DOHH2 (cell line): ENCODE results near the gene RPL36A.

Source experiments
- EZH2phosphoT487 ChIP-seq: fragments of 200-600 bp; sonication (generic); IDR thresholded peaks from 2 replicates; pipeline ENCODE4 v1.6.1; 2017; ENCODE audit warnings: borderline replicate concordance, mild to moderate bottlenecking, antibody characterized with exemption, low read length, moderate library complexity, mixed read lengths
- TF ChIP-seq, protein P1 (sequence below): fragments of 200-600 bp; sonication (generic); IDR thresholded peaks from one replicate; pipeline ENCODE4 v1.5.1; 2014; ENCODE audit warnings: antibody characterized with exemption, mild to moderate bottlenecking, low read depth, low read length; ENCODE audit not compliant: poor library complexity, severe bottlenecking

DNA sequence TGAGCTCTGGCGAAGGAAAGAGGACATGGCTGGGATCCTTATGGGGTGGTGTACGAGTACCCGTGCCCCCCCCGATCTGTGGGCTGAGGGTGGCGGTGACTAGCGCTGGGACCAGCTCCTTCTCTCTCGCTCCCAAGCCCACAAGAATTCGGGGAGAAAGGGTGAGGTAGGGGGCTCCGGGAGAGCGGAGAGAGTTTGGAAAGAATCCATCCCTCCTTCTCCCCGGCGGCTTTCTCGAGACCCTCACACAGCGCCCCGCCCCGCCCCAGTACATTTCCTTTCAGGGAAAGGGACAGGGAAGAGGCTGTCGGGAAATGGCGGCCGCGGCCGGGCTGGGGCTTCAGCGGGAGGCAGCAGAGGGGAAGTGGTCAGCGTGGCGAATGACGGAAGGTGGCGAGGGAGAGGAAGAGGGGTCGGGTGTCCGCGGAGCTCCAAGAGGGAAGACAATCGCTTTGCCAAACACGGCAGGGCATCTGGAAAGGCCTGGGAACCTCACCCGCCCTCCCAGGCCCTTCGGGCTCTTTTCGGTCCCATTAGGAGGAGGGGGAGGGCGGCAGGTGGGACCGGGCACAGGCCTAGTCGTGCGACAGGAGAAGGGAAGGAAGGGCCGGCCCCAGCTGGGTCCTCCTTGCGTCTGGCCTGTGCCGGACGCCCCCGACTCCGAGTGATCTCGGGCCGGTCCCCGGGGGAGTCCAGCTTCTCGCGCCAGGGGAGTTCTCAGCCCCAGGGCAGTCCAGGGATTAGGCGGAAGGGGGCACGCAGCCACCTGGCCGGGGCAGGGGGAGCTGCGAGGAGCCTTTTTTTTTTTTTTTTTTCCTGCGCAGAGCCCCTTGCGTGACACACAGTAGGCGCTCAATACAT, 27.4 kb downstream of the RPL36A start:
- TF ChIP-seq, protein P1, sequence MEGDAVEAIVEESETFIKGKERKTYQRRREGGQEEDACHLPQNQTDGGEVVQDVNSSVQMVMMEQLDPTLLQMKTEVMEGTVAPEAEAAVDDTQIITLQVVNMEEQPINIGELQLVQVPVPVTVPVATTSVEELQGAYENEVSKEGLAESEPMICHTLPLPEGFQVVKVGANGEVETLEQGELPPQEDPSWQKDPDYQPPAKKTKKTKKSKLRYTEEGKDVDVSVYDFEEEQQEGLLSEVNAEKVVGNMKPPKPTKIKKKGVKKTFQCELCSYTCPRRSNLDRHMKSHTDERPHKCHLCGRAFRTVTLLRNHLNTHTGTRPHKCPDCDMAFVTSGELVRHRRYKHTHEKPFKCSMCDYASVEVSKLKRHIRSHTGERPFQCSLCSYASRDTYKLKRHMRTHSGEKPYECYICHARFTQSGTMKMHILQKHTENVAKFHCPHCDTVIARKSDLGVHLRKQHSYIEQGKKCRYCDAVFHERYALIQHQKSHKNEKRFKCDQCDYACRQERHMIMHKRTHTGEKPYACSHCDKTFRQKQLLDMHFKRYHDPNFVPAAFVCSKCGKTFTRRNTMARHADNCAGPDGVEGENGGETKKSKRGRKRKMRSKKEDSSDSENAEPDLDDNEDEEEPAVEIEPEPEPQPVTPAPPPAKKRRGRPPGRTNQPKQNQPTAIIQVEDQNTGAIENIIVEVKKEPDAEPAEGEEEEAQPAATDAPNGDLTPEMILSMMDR = no peak
- no peak for TF ChIP-seq EZH2phosphoT487
